ENCODE results near the gene FKBP14. TPM values are rescaled to one million over a fixed set of nuclear protein-coding genes. Genes with fewer than 3 reads are reported as not detected.

FKBP14 gene
- total RNA-seq, 2 donors from 2014 or later, result 6.1 to 8.5 TPM

DNA sequence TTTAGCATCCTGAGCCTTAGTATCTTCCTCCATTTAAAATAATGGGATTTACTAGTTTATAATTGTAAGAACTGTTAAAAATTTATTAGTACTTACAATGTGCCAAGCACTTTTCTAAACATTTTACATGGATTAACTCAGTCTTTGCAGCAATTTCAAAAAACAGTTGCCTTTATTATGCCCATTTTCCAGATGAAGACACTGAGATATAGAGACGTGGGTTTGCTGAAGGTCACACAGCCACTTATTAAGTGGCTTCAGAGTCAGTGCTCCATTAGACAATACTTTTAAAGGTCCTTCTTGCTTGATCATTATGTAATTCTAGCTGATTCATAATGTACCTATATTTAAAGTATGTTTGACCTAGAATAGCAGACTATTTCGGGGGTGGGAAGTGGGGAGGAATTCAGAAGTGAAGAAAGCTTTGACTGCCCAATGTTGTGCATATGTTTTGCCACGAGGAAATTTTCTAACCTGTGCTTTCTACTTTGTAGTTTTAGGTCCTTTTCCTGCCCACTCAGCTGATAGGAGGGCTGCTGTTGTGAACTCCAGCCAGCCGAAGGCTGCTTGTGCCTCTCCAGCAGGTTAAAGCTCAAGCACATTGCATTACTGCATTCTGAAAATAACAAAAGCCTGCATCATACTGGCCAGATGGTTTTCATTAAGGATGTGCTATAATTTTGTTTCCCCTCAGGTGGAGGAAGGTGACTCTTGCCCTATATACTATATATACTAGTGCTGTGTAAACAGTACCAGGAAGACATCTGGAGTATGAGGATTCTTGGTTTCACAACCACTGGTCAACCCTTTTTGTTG, 6.0 kb upstream of the FKBP14 start:
- Histone ChIP-seq H3K27ac (no peak overlapping the region), H3K4me3 (no peak overlapping the region), H3K4me1 (peaks cover 0 to 22% of the 10 kb centered on the region in 2 donors), H3K9me3 (no peaks in the 10 kb centered on the region), H3K36me3 (no peaks in the 10 kb centered on the region), H3K27me3 (no peaks in the 10 kb centered on the region)
- DNase-seq (ENCODE audit: low spot score), result no peak
- TF ChIP-seq CTCF (IDR thresholded peaks at IDR 0.05), result no peak

- peak overlapping the region in 1 of 2 donors; percentile 94 for H3K4me3 ChIP-seq
- H3K27ac ChIP-seq, result no peak overlapping the region
- peaks cover 0 to 42% of the 10 kb centered on the region in 2 donors for H3K4me1 ChIP-seq
- H3K36me3 ChIP-seq, result no peaks in the 10 kb centered on the region
- no peak for DNase-seq (ENCODE audit: low spot score)
- no peaks in the 10 kb centered on the region for H3K27me3 ChIP-seq
- no peak for TF ChIP-seq CTCF (IDR thresholded peaks at IDR 0.05)
- no peaks in the 10 kb centered on the region for H3K9me3 ChIP-seq
Observed at GRCh38 chr7:30029696-30030095, 3.2 kb upstream of the FKBP14 start.

GRCh38 chr7:30028749-30029635, 2.5 kb upstream of the FKBP14 start:
- peak overlapping the region; percentile 85 to 92 for H3K27ac ChIP-seq
- no peak for TF ChIP-seq CTCF (IDR thresholded peaks at IDR 0.05)
- peaks cover 0 to 49% of the 10 kb centered on the region in 2 donors for H3K4me1 ChIP-seq

DNA sequence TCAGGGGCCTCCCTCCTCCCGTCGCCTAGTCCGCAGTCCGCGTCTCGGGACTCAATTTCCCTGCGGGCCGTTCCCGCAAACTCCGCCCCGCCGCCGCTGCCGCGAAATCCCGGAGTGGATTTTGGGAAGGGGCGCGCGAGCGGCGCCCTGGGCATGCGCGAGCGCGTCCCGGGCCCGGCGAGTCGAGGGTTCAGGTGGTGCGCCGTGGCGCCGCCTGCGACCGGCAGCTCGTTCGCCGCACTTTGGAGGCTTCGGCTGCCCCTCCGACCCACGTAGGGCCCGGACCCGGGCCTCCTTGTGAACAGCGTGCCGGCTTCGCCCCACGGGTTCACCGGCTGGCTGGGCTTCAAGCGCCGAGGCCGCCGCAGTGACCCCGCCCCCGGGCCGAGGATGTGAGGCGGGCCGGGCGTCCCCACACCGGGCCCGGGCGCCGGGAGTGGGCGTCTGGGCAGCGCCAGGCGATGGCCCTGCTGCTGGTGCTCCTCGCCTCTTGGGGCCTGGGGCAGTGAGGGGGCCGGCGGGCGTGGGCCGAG, 1.8 kb upstream of the FKBP14 start, which contains the start of gene PLEKHA8:
PLEKHA8 (plus strand) TSS at position 197 of the 533 bp plus-strand sequence. CDS start 351 bp downstream, outside the sequence.
- no peaks in the 10 kb centered on the region for H3K27me3 ChIP-seq
- TF ChIP-seq CTCF (IDR thresholded peaks at IDR 0.05), result peak in 1 of 2 donors; percentile 29
- peak within 1 kb of the TSS; percentile 64 to 94 for H3K4me3 ChIP-seq
- no peaks in the 10 kb centered on the region for H3K36me3 ChIP-seq
- peak; percentile 88 for DNase-seq (ENCODE audit: low spot score)
- H3K27ac ChIP-seq, result peak within 1 kb of the TSS; percentile 85 to 92
- no peaks in the 10 kb centered on the region for H3K9me3 ChIP-seq
- H3K4me1 ChIP-seq, result peaks cover 0 to 49% of the 10 kb centered on the region in 2 donors

More at GRCh38 chr7:30028749-30029635, 2.5 kb upstream of the FKBP14 start:
- peak overlapping the region; percentile 64 to 94 for H3K4me3 ChIP-seq
- DNase-seq (ENCODE audit: low spot score), result peak; percentile 61
- no peaks in the 10 kb centered on the region for H3K36me3 ChIP-seq
- H3K9me3 ChIP-seq, result no peaks in the 10 kb centered on the region
- no peaks in the 10 kb centered on the region for H3K27me3 ChIP-seq

GRCh38 chr7:30027740-30028215, 1.3 kb upstream of the FKBP14 start:
- Histone ChIP-seq H3K27ac (peak overlapping the region; percentile 85 to 92), H3K9me3 (no peaks in the 10 kb centered on the region), H3K36me3 (no peaks in the 10 kb centered on the region), H3K27me3 (no peaks in the 10 kb centered on the region), H3K4me3 (peak overlapping the region; percentile 64 to 94), H3K4me1 (peaks cover 0 to 48% of the 10 kb centered on the region in 2 donors)
- no peak for DNase-seq (ENCODE audit: low spot score)
- TF ChIP-seq CTCF (IDR thresholded peaks at IDR 0.05), result no peak
